ENCODE results near the gene RANBP3L. TPM values are rescaled to one million over a fixed set of nuclear protein-coding genes. Genes with fewer than 3 reads are reported as not detected.

Gene RANBP3L
- total and polyA plus RNA-seq, 10 of the 15 experiments (the other 5 are each of a cell fraction or from before 2014, with no cell fraction given) = 0.02 to 0.29 (median 0.06) TPM; not detected in 4

DNA sequence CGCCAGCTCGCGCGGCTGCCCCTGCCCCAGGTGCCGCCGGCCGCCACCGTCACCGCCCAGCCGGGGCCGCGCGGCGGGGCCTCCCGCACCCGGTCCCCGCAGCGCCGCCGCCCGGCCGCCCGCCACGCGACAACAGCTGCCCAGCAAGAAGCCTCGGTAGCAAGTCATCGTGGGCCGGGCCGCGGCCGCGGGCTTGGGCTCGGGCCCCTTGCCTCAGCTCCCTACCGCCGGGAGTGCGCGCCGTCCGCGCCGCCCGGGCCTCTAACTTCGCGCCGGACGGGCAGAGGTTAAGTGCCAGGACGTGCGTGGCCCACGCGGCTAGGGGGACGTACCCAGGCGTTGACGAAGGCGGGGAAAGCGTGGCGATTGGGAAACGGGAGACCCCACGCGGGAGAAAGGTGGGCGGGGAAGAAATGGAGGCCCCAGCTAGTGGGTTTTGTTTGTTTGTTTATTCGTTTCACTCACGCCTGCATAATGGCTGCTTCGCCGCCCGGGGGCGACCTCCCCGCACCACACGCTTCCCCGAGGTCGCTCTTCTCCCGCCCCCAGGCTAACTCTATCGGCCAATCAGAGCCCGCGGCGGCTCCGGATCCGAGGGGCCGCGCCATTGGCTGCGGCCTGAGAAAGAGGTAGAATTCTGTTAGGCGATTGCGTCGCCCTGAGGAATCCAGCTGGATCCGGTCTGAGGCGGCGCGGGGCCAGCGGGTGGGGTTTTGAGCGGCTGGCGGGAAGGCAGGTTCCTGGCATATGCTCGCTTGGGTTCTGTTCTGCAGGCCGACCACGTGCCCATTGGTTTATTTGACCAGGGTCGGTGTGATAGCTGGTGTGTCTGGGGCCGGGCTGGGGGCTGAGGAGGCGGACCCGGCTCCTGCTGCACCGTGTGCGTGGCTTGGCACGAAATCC lies 59.8 kb downstream of the RANBP3L start, which contains the start of gene NADK2 (continued):
- TF ChIP-seq SMC3 (IDR thresholded peaks at IDR 0.05; ENCODE audit: borderline replicate concordance, low read length) (peak; percentile 24; the same call in 1 of the 2 replicates), SP1 (IDR thresholded peaks at IDR 0.05; ENCODE audit: low read depth, low read length) (no peak), RB1 (IDR thresholded peaks at IDR 0.05; ENCODE audit: borderline replicate concordance) (peak; percentile 41; the same call in 1 of the 2 replicates), DPF2 (IDR thresholded peaks at IDR 0.05) (peak; percentile 60; the same call in 1 of the 2 replicates), POU2F2 (IDR thresholded peaks at IDR 0.05; ENCODE audit: borderline replicate concordance, low read depth, low read length) (no peak; the same call in 2 of the 3 replicates)
- TF ChIP-seq, protein P1, sequence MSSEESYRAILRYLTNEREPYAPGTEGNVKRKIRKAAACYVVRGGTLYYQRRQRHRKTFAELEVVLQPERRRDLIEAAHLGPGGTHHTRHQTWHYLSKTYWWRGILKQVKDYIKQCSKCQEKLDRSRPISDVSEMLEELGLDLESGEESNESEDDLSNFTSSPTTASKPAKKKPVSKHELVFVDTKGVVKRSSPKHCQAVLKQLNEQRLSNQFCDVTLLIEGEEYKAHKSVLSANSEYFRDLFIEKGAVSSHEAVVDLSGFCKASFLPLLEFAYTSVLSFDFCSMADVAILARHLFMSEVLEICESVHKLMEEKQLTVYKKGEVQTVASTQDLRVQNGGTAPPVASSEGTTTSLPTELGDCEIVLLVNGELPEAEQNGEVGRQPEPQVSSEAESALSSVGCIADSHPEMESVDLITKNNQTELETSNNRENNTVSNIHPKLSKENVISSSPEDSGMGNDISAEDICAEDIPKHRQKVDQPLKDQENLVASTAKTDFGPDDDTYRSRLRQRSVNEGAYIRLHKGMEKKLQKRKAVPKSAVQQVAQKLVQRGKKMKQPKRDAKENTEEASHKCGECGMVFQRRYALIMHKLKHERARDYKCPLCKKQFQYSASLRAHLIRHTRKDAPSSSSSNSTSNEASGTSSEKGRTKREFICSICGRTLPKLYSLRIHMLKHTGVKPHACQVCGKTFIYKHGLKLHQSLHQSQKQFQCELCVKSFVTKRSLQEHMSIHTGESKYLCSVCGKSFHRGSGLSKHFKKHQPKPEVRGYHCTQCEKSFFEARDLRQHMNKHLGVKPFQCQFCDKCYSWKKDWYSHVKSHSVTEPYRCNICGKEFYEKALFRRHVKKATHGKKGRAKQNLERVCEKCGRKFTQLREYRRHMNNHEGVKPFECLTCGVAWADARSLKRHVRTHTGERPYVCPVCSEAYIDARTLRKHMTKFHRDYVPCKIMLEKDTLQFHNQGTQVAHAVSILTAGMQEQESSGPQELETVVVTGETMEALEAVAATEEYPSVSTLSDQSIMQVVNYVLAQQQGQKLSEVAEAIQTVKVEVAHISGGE (CRISPR knock-in tag; IDR thresholded peaks at IDR 0.05) = no peak
